MM.1S (cell line): ENCODE measurements around the gene ZNF22.

Experiments
- DNase-seq: peaks from one replicate; pipeline ENCODE4 v3.0.0-alpha.2; 2015
- H2AFZ ChIP-seq: fragments of 300-600 bp; sonication (generic); 2 replicates; pipeline ENCODE4 v1.6.0; 2016; ENCODE audit warnings: antibody characterized with exemption, low read length
- H3F3A ChIP-seq: fragments of 300-600 bp; sonication (generic); 2 replicates; pipeline ENCODE4 v1.6.1; 2016; ENCODE audit warnings: mild to moderate bottlenecking, antibody characterized with exemption, low read length, moderate library complexity, mixed read lengths; ENCODE audit not compliant: insufficient read depth
- H3K27ac ChIP-seq: fragments of 300-600 bp; sonication (generic); 2 replicates; pipeline ENCODE4 v1.5.1; 2016; ENCODE audit warnings: mild to moderate bottlenecking, low read length
- H3K27me3 ChIP-seq: fragments of 300-600 bp; sonication (generic); replicated peaks from 2 replicates; pipeline ENCODE4 v1.6.0; 2016; ENCODE audit warnings: low read length; ENCODE audit not compliant: insufficient read depth
- H3K36me3 ChIP-seq: fragments of 300-600 bp; sonication (generic); replicated peaks from 2 replicates; pipeline ENCODE4 v1.6.1; 2016; ENCODE audit warnings: mild to moderate bottlenecking, low read length, mixed read lengths; ENCODE audit not compliant: insufficient read depth
- H3K4me1 ChIP-seq: fragments of 300-600 bp; sonication (generic); 2 replicates; pipeline ENCODE4 v1.6.1; 2016; ENCODE audit warnings: low read length, mixed read lengths
- H3K4me2 ChIP-seq: fragments of 300-600 bp; sonication (generic); 2 replicates; pipeline ENCODE4 v1.6.0; 2016; ENCODE audit warnings: low read depth, low read length
- H3K4me3 ChIP-seq: fragments of 300-600 bp; sonication (generic); 2 replicates; pipeline ENCODE4 v1.5.1; 2016; ENCODE audit warnings: low read length, mixed read lengths
- H3K79me2 ChIP-seq: fragments of 300-600 bp; sonication (generic); 2 replicates; pipeline ENCODE4 v1.6.1; 2016; ENCODE audit warnings: mixed run types, low read length, mixed read lengths
- H3K9ac ChIP-seq: fragments of 300-600 bp; sonication (generic); 2 replicates; pipeline ENCODE4 v1.6.1; 2016; ENCODE audit warnings: low read length, mixed read lengths
- H3K9me2 ChIP-seq: fragments of 300-600 bp; sonication (generic); replicated peaks from 2 replicates; pipeline ENCODE4 v1.6.1; 2016; ENCODE audit warnings: mild to moderate bottlenecking, low read length, mixed read lengths; ENCODE audit not compliant: insufficient read depth
- H3K9me3 ChIP-seq: fragments of 300-600 bp; sonication (generic); replicated peaks from 2 replicates; pipeline ENCODE4 v1.6.1; 2016; ENCODE audit warnings: mild to moderate bottlenecking, low read length, mixed read lengths; ENCODE audit not compliant: insufficient read depth
- H4K20me1 ChIP-seq: fragments of 300-600 bp; sonication (generic); 2 replicates; pipeline ENCODE4 v1.6.1; 2016; ENCODE audit warnings: mild to moderate bottlenecking, low read length, moderate library complexity, mixed read lengths; ENCODE audit not compliant: insufficient read depth
- EZH2 ChIP-seq: fragments of 300-600 bp; sonication (generic); optimal IDR thresholded peaks from 2 replicates; pipeline ENCODE3; 2017; ENCODE audit warnings: low read depth, mild to moderate bottlenecking, antibody characterized with exemption, low read length, mixed read lengths
- EZH2phosphoT487 ChIP-seq: fragments of 300-600 bp; sonication (generic); IDR thresholded peaks from 2 replicates; pipeline ENCODE4 v1.6.1; 2018; ENCODE audit warnings: antibody characterized with exemption, low read length
- TF ChIP-seq, protein P1 (sequence below): fragments of 300-600 bp; sonication (generic); IDR thresholded peaks from 2 replicates; pipeline ENCODE4 v1.5.1; 2016; ENCODE audit warnings: antibody characterized with exemption, low read length, mixed read lengths

Gene ZNF22

DNA sequence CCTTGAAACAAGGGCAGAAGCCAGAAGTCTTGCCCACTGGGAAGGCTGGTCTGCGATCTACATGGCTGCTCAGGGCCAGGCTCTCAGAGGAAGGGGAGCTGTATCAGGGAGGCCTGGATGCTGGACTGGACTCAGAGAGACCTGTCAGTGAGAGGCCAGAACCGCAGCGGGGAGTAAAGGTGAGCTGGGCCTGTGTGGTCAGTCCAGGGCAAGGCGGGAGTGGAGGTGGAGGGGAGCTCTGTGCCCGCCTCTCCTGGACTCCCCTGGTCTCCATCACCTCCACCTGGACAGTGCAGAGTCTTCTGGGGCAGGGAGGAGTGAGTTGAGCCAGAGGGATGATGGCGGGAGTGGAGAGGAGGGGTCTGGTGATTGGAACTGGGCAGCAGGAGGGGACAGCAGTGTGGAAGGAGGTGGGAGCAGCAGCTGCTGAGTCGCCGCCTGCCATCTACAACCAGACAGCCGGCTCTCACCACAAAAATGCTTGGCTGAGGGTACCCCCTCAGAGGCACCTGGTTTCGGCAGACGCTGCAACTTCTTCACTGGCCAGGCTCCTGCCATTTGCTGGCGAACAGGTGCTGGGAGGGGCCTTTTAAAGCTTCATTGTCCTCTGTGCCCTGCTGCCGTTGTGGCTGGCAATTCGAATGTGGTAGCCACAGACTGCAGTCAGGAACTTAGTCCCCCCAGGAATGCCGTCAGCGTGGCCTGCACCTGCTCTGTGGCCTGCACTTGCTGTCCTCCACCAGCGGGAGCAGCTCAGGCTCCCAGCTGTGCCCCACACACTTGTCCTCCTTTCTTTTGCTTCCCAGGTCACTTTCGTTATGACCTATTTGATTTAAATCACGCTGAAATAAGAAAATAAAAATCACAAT is 37.6 kb upstream of the ZNF22 start:
- peak overlapping the region; percentile 86 for H3K9ac ChIP-seq
- peak overlapping the region; percentile 87 for H3K27ac ChIP-seq
- no peaks in the 10 kb centered on the region for H3K27me3 ChIP-seq
- peaks cover 61% of the 10 kb centered on the region for H3F3A ChIP-seq
- TF ChIP-seq EZH2 (no peak), EZH2phosphoT487 (no peak)
- TF ChIP-seq, protein P1, sequence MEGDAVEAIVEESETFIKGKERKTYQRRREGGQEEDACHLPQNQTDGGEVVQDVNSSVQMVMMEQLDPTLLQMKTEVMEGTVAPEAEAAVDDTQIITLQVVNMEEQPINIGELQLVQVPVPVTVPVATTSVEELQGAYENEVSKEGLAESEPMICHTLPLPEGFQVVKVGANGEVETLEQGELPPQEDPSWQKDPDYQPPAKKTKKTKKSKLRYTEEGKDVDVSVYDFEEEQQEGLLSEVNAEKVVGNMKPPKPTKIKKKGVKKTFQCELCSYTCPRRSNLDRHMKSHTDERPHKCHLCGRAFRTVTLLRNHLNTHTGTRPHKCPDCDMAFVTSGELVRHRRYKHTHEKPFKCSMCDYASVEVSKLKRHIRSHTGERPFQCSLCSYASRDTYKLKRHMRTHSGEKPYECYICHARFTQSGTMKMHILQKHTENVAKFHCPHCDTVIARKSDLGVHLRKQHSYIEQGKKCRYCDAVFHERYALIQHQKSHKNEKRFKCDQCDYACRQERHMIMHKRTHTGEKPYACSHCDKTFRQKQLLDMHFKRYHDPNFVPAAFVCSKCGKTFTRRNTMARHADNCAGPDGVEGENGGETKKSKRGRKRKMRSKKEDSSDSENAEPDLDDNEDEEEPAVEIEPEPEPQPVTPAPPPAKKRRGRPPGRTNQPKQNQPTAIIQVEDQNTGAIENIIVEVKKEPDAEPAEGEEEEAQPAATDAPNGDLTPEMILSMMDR = peak; percentile 57
- H3K36me3 ChIP-seq = no peaks in the 10 kb centered on the region
- no peaks in the 10 kb centered on the region for H3K9me2 ChIP-seq
- H3K4me2 ChIP-seq = peak overlapping the region; percentile 97
- H3K79me2 ChIP-seq = peaks cover 91% of the 10 kb centered on the region
- H3K4me3 ChIP-seq = peak overlapping the region; percentile 93
- H3K9me3 ChIP-seq = no peaks in the 10 kb centered on the region
- H2AFZ ChIP-seq = no peak overlapping the region
- peak; percentile 97 for DNase-seq
- no peaks in the 10 kb centered on the region for H4K20me1 ChIP-seq
- H3K4me1 ChIP-seq = peaks cover 67% of the 10 kb centered on the region

DNA sequence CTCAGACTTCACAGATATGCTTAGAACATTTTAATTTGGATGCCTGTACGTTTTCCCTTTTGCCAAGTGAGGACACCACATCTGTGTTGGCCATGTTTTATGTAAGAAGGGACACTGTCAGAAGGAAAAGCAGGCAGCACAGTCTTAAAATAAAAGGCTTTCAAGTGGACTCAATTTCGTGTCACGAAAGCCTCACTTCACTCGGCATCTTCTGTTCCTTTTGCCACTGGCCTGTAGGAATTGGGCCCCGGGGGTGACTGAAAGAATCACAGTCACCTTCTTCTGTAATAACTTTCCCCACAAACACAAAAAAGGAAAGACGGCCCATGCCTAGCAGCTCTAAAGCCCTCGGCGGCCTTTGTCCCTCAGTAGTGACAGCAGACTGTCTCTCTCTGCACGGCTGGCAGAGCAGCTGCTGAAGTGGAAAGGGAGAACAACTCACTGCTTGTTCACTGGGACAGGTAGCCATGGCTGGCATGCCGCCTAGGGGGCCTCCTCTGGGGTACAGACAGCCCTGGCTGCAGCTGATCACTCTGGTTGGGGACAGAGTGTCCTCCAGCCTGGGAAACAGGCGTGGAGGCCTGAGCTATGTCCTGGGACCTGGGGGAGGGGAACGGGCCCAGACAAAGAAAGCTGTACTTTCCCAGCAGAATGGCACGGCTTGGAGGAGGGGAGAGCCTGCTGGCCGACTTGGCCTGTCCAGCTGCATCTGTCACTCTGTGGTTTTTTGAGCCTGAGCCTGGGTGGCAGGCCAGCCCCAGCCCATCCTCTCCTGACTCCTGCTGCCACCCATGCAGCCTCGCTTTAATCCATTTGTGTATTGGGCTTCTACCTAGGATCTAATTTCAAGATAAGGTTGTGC is 36.7 kb upstream of the ZNF22 start:
- peak overlapping the region; percentile 97 for H3K4me2 ChIP-seq
- peak overlapping the region; percentile 50 for H2AFZ ChIP-seq
- peak overlapping the region; percentile 87 for H3K27ac ChIP-seq
- no peaks in the 10 kb centered on the region for H3K36me3 ChIP-seq
- H3K4me3 ChIP-seq = peak overlapping the region; percentile 56
- no peaks in the 10 kb centered on the region for H4K20me1 ChIP-seq
- H3K9me2 ChIP-seq = no peaks in the 10 kb centered on the region
- peak; percentile 69 for DNase-seq
- TF ChIP-seq, protein P1 = no peak
- TF ChIP-seq EZH2 (no peak), EZH2phosphoT487 (no peak)
- H3K79me2 ChIP-seq = peaks cover 91% of the 10 kb centered on the region
- H3F3A ChIP-seq = peaks cover 59% of the 10 kb centered on the region
- H3K9me3 ChIP-seq = no peaks in the 10 kb centered on the region
- peak overlapping the region; percentile 71 for H3K9ac ChIP-seq
- H3K4me1 ChIP-seq = peaks cover 62% of the 10 kb centered on the region
- no peaks in the 10 kb centered on the region for H3K27me3 ChIP-seq

DNA sequence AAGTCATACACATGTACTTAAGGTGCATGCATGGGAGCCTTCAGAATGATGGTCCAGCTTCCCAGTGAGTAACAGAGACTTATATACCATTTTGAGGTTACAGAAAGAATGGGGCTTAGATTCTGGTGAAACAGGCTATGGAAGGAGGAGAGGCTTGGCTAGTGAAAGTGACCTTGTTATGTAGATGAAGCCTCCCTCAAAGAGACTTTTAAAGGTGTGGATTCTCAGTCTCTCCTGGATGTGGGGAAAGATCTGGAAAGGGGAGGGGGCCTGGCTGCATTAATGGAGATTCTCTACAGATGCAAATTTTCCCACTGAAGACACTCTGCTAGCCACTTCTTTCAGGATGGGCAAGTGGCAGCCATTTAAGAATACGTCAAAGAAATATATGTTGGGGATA is 35.6 kb upstream of the ZNF22 start:
- H3K4me1 ChIP-seq = peaks cover 62% of the 10 kb centered on the region
- no peak overlapping the region for H3K4me3 ChIP-seq
- H3K36me3 ChIP-seq = peaks cover 5% of the 10 kb centered on the region; the same call in 1 of the 2 replicates
- no peaks in the 10 kb centered on the region for H3K27me3 ChIP-seq
- peaks cover 95% of the 10 kb centered on the region for H3K79me2 ChIP-seq
- no peaks in the 10 kb centered on the region for H3K9me3 ChIP-seq
- DNase-seq = no peak
- H3K9me2 ChIP-seq = no peaks in the 10 kb centered on the region
- H2AFZ ChIP-seq = no peak overlapping the region
- H3K4me2 ChIP-seq = peak overlapping the region; percentile 97; the same call in 1 of the 2 replicates
- no peaks in the 10 kb centered on the region for H4K20me1 ChIP-seq
- no peak overlapping the region for H3K9ac ChIP-seq
- peaks cover 52% of the 10 kb centered on the region for H3F3A ChIP-seq
- H3K27ac ChIP-seq = peak overlapping the region; percentile 87; the same call in 1 of the 2 replicates
- TF ChIP-seq EZH2phosphoT487 = no peak
- no peak for TF ChIP-seq EZH2
- TF ChIP-seq, protein P1 = no peak
